Measurements from ENCODE around the gene FBF1.

FBF1 gene

GRCh38 chr17:75950421-75950820, 9.6 kb upstream of the FBF1 start:
- no peak overlapping the region for H3K4me3 ChIP-seq (ENCODE audit: control insufficient read depth, low read depth, low read length)
- TF ChIP-seq, protein P1, sequence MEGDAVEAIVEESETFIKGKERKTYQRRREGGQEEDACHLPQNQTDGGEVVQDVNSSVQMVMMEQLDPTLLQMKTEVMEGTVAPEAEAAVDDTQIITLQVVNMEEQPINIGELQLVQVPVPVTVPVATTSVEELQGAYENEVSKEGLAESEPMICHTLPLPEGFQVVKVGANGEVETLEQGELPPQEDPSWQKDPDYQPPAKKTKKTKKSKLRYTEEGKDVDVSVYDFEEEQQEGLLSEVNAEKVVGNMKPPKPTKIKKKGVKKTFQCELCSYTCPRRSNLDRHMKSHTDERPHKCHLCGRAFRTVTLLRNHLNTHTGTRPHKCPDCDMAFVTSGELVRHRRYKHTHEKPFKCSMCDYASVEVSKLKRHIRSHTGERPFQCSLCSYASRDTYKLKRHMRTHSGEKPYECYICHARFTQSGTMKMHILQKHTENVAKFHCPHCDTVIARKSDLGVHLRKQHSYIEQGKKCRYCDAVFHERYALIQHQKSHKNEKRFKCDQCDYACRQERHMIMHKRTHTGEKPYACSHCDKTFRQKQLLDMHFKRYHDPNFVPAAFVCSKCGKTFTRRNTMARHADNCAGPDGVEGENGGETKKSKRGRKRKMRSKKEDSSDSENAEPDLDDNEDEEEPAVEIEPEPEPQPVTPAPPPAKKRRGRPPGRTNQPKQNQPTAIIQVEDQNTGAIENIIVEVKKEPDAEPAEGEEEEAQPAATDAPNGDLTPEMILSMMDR (conservative IDR thresholded peaks at IDR 0.05; ENCODE audit: control insufficient read depth, insufficient read depth, low read depth, low read length) = no peak
- DNase-seq (ENCODE audit: low read depth) = no peak

DNA sequence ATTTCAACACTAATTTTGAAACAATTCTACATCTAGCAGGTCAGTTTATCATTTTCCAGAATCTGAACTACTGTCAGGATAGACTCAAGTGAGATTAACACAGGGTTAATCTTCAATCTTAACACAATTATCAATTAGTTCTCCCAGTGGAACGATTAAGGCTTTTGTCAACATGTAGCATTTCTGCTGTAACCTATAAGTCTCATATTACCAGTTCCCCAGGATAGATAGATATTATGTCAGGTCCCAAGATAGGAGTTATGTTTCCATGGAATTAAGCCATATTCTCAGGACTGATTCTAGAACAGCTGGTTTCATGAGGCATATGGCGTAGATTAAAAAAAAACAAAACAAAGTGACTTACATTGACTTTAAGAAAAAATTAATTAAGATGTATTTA, 4.4 kb upstream of the FBF1 start:
- no peak for DNase-seq (ENCODE audit: low read depth)
- TF ChIP-seq, protein P1 (conservative IDR thresholded peaks at IDR 0.05; ENCODE audit: control insufficient read depth, insufficient read depth, low read depth, low read length) = no peak
- no peak overlapping the region for H3K4me3 ChIP-seq (ENCODE audit: control insufficient read depth, low read depth, low read length)

DNA sequence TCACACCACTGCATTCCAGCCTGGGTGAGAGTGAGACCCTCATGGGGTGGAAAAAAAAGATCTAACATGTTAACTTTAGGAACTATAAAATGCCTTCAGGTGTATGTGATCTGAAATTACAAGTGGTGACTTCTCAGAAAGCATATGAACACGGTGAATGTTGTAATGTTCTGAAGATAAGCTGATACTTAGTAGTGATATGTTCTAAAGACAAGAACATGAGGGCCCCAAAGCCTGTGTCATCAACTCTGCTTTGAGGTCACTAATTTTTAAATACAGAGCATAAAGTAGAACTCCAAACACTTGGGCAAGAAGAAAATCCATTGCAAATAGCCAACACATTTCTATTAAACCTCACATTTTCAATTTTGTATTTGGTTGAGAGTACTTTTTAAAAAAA, 2.6 kb upstream of the FBF1 start:
- no peak for DNase-seq (ENCODE audit: low read depth)
- TF ChIP-seq, protein P1 (conservative IDR thresholded peaks at IDR 0.05; ENCODE audit: control insufficient read depth, insufficient read depth, low read depth, low read length) = no peak
- no peak overlapping the region for H3K4me3 ChIP-seq (ENCODE audit: control insufficient read depth, low read depth, low read length)

GRCh38 chr17:75942473-75942872, 1.6 kb upstream of the FBF1 start:
- TF ChIP-seq, protein P1 (conservative IDR thresholded peaks at IDR 0.05; ENCODE audit: control insufficient read depth, insufficient read depth, low read depth, low read length) = no peak
- DNase-seq (ENCODE audit: low read depth) = no peak
- H3K4me3 ChIP-seq (ENCODE audit: control insufficient read depth, low read depth, low read length) = no peak overlapping the region

DNA sequence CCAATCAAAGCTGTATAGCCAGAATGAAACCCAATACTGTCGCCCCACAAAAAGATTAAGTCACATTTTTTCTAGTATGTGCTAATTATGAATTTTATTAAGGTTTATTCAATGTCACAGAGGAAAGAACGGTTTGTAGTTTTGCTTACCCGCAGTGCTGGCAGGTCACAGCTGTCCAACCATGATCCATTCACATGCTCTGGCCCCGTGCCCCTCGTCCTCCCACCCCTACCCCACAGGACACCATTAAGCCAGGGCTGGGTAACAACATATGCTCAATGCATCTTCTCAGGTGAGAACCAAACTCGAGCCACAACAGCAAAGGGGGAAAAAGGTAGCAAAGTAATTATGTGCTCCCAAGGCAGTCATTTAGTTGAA, 589 bp upstream of the FBF1 start:
- DNase-seq (ENCODE audit: low read depth) = no peak
- H3K4me3 ChIP-seq (ENCODE audit: control insufficient read depth, low read depth, low read length) = peak overlapping the region; percentile 78
- TF ChIP-seq, protein P1 (conservative IDR thresholded peaks at IDR 0.05; ENCODE audit: control insufficient read depth, insufficient read depth, low read depth, low read length) = no peak

DNA sequence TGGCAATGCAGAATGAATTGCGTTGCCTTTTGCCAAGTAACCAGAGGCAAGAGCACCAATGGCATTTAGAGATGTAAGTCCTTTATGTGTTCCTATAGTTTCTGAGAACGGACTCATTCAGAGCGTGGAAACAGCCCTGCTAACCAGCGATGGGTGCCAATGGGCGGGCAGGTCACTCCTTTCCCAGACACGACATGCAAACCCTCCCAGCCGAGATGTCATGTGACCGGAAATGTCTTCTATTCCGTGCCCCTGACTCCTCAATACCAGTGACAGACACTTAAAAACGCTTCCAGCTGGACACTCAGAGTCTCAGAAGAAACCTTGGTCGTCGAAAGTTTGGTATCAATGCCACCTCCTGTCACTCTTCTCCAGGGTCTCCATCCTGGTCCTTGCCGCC, 3.2 kb downstream of the FBF1 start:
- DNase-seq (ENCODE audit: low read depth) = no peak
- TF ChIP-seq, protein P1 (conservative IDR thresholded peaks at IDR 0.05; ENCODE audit: control insufficient read depth, insufficient read depth, low read depth, low read length) = no peak
- H3K4me3 ChIP-seq (ENCODE audit: control insufficient read depth, low read depth, low read length) = no peak overlapping the region

- DNase-seq (ENCODE audit: low read depth) = peak; percentile 47
- TF ChIP-seq, protein P1 (conservative IDR thresholded peaks at IDR 0.05; ENCODE audit: control insufficient read depth, insufficient read depth, low read depth, low read length) = no peak
- no peak overlapping the region for H3K4me3 ChIP-seq (ENCODE audit: control insufficient read depth, low read depth, low read length)
These were observed 7.0 kb downstream of the FBF1 start for GRCh38 chr17:75933808-75934207.

Data from fibroblast of mammary gland (primary cell).